NCI-H1694 treated with DMSO at 0.1 percent for 48 hours (cell line): ENCODE data around the gene RPSA.
"Not testable (repeated sequence)": the region's sequence is repeated elsewhere in the genome, so short reads cannot be mapped to it uniquely, and the experiment has no call there.

Experiments used
- DNase-seq: peaks from one replicate; lab custom pipeline; 2025; lab: John Stamatoyannopoulos, UW

Gene RPSA

GRCh38 chr3:39419742-39420315 is 13.3 kb downstream of the RPSA start:
- DNase-seq: no peak

DNA sequence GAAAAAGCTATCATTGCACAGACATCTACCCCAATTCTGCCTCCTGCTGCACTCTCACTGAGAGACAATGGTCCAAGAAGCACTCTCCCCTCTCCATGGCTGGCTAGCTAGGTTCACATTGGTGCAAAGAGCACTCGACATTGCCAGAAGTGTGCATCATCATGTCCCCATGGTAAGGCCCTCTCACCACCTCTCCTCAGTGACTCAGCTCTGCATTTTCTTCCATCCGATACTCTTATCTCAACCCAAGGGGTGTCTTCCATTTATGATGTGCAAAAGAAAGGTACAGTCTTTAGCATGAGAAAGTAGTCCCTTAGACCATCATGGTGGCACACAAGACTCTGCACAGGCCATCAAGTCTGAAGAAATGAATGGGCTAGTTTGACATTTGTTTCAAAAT is 14.0 kb downstream of the RPSA start:
- DNase-seq: no peak

GRCh38 chr3:39423436-39423970 is 17.0 kb downstream of the RPSA start:
- DNase-seq: no peak

GRCh38 chr3:39426312-39426711 is 19.8 kb downstream of the RPSA start:
- DNase-seq: no peak

- DNase-seq: no peak
Measured at GRCh38 chr3:39427506-39427905, 21.0 kb downstream of the RPSA start.

- no peak for DNase-seq
Measured at GRCh38 chr3:39428745-39429201, 22.3 kb downstream of the RPSA start.

- no peak for DNase-seq
Measured at GRCh38 chr3:39429466-39429865, 22.9 kb downstream of the RPSA start.

DNA sequence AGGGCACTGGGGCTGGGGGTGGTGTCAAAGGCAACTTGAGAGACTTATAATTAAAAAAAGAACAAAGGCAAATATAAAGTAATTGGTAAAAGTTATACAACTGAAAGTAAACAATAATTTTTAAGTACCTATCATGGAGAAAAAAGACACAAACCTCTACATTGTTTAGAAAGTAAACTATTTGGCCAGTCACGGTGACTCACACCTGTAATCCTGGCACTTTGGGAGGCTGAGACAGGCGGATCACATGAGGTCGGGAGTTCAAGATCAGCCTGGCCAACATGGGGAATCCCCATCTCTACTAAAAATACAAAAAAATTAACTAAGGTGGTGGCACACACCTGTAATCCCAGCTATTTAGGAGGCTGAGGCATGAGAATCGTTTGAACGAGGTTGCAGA is 25.8 kb downstream of the RPSA start:
- DNase-seq: no peak

GRCh38 chr3:39433642-39434041 is 27.1 kb downstream of the RPSA start:
- no peak for DNase-seq

- no peak for DNase-seq
Measured at GRCh38 chr3:39434574-39434973, 28.1 kb downstream of the RPSA start.

GRCh38 chr3:39435006-39435748 is 28.7 kb downstream of the RPSA start:
- DNase-seq: no peak

- DNase-seq: no peak
Measured at GRCh38 chr3:39438880-39439279, 32.4 kb downstream of the RPSA start.

- DNase-seq: no peak
Measured at GRCh38 chr3:39440316-39440715, 33.8 kb downstream of the RPSA start.

- no peak for DNase-seq
Measured at GRCh38 chr3:39443530-39443929, 37.0 kb downstream of the RPSA start.

DNA sequence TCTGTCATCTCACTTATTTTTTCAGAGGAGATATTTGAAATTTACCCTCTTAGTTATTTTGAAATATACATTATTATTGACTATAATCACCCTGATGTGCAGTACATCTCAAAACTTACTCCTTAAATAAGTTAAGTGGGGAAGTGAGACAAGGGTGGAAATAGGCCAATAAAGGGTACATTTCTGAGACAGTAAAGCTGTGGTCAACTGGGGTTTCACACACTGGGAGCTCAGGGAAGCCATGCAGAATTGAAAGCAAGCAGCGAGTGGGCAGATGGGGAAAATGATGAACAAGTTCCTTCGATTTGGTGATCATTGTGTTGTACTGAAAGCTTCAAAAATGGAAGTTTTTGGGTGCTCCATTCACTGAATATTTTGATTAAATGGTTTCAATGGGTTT is 39.4 kb downstream of the RPSA start:
- DNase-seq: no peak

DNA sequence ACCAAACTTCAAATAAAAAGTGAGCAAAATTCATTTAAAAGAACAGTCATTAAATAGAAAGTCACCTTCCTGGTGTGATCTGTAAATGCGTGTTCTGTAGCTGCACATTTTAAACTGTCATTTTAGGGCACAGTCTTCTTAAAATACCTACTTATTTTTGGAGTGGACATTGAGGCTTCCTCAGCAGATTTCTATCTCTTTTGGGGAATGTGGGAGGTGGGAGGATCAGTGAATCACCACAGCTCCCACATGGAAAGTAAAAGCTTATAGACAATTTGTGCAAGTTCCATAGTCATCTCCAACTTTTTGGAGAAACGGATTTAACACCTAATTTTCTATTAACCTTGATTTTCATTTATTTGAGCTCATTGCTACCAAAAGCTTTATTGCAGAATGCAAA is 39.9 kb downstream of the RPSA start:
- no peak for DNase-seq

GRCh38 chr3:39447637-39448483 is 41.3 kb downstream of the RPSA start:
- peak; percentile 8 for DNase-seq

GRCh38 chr3:39448506-39449233 is 42.1 kb downstream of the RPSA start:
- no peak for DNase-seq

GRCh38 chr3:39449796-39450195 is 43.3 kb downstream of the RPSA start:
- DNase-seq: no peak

DNA sequence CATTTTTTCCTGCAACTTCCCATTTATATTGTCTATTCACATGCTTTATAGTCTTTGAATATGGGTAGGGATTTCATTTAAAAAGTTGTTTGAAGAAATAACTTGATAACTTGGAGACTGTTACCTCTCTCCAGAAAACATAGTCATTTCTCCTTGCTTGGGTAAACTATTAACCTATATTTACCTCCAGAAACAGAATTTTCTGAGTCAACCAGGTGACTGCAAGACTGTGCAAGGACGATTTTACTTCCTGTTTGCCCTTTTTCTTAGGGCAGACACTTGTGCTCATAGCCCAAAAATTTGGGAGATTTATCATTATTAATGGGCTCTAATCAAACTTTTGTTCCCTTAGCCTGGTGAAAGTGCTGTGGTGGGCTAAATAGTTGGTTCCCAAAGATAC is 46.6 kb downstream of the RPSA start:
- no peak for DNase-seq

GRCh38 chr3:39453872-39454271 is 47.4 kb downstream of the RPSA start:
- DNase-seq: not testable (repeated sequence)
